ENCODE results near the gene PPP2R3A.
"Not testable (repeated sequence)": the region's sequence is repeated elsewhere in the genome, so short reads cannot be mapped to it uniquely, and the experiment has no call there.

PPP2R3A gene

GRCh38 chr3:135965506-135966270 lies at the start of gene PPP2R3A:
Gene PPP2R3A (plus strand): TSS chr3:135965728. CDS start chr3:136001499, 35,771 bp downstream.
- peak; percentile 50 for DNase-seq

- no peak for DNase-seq
Observed at GRCh38 chr3:135916310-135916709, 49.2 kb upstream of the PPP2R3A start.

- DNase-seq: no peak
Observed at GRCh38 chr3:135917076-135917475, 48.5 kb upstream of the PPP2R3A start.

GRCh38 chr3:135917927-135918597 lies 47.5 kb upstream of the PPP2R3A start:
- no peak for DNase-seq

GRCh38 chr3:135918600-135918999 lies 46.9 kb upstream of the PPP2R3A start:
- DNase-seq: no peak

GRCh38 chr3:135920275-135920674 lies 45.3 kb upstream of the PPP2R3A start:
- DNase-seq: no peak

GRCh38 chr3:135922903-135923250 lies 42.7 kb upstream of the PPP2R3A start:
- no peak for DNase-seq

GRCh38 chr3:135924506-135924905 lies 41.0 kb upstream of the PPP2R3A start:
- no peak for DNase-seq

- DNase-seq: no peak
Observed at GRCh38 chr3:135926664-135927063, 38.9 kb upstream of the PPP2R3A start.

- no peak for DNase-seq
Observed at GRCh38 chr3:135927155-135927554, 38.4 kb upstream of the PPP2R3A start.

GRCh38 chr3:135929670-135930069 lies 35.9 kb upstream of the PPP2R3A start:
- no peak for DNase-seq

GRCh38 chr3:135930255-135930654 lies 35.3 kb upstream of the PPP2R3A start:
- DNase-seq: no peak

GRCh38 chr3:135935171-135935570 lies 30.4 kb upstream of the PPP2R3A start:
- not testable (repeated sequence) for DNase-seq

- not testable (repeated sequence) for DNase-seq
Observed at GRCh38 chr3:135937766-135938165, 27.8 kb upstream of the PPP2R3A start.

GRCh38 chr3:135944831-135945230 lies 20.7 kb upstream of the PPP2R3A start:
- DNase-seq: no peak

- no peak for DNase-seq
Observed at GRCh38 chr3:135950941-135951340, 14.6 kb upstream of the PPP2R3A start.

GRCh38 chr3:135964160-135964955 lies 1.2 kb upstream of the PPP2R3A start:
- DNase-seq: no peak

GRCh38 chr3:135965129-135965505 lies 411 bp upstream of the PPP2R3A start:
- DNase-seq: no peak

GRCh38 chr3:135966271-135966961 lies 888 bp downstream of the PPP2R3A start:
- peak; percentile 7 for DNase-seq

- DNase-seq: no peak
Observed at GRCh38 chr3:135966962-135967274, 1.4 kb downstream of the PPP2R3A start.

- DNase-seq: peak; percentile 16
Observed at GRCh38 chr3:135967867-135968266, 2.3 kb downstream of the PPP2R3A start.

- no peak for DNase-seq
Observed at GRCh38 chr3:135970506-135971116, 5.1 kb downstream of the PPP2R3A start.

- DNase-seq: no peak
Observed at GRCh38 chr3:135973841-135974240, 8.3 kb downstream of the PPP2R3A start.
